NB4 (cell line): ENCODE data around the gene GPR55.

Experiments used
- TF ChIP-seq, protein P1 (sequence below): IDR thresholded peaks from 2 replicates; pipeline ENCODE4 v1.6.1; 2011; ENCODE audit warnings: low read depth, low read length
- TF ChIP-seq, protein P2 (sequence below): IDR thresholded peaks from one replicate; pipeline ENCODE4 v1.5.1; 2012; ENCODE audit warnings: low read depth, low read length

DNA sequence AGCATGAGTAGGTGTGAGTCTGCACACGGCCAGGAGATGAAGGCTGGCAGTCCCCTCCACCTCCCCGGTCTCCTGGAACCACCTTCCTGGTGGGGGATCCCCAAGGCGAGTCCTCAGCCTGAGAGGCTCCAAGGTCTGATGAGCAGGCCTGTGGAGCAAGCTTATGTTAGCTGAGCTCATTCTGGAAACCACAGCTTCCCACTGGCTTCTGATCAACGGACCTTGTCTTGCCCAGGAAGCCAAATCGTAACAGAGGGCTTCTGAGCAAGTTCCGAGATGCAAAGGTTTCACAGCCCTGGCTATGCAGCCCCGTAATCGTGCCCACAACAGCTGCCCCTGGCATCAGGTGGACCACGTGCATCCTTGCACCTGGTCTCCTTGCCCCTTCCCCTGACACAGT is 28.8 kb upstream of the GPR55 start:
- TF ChIP-seq, protein P1, sequence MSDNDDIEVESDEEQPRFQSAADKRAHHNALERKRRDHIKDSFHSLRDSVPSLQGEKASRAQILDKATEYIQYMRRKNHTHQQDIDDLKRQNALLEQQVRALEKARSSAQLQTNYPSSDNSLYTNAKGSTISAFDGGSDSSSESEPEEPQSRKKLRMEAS: no peak
- TF ChIP-seq, protein P2, sequence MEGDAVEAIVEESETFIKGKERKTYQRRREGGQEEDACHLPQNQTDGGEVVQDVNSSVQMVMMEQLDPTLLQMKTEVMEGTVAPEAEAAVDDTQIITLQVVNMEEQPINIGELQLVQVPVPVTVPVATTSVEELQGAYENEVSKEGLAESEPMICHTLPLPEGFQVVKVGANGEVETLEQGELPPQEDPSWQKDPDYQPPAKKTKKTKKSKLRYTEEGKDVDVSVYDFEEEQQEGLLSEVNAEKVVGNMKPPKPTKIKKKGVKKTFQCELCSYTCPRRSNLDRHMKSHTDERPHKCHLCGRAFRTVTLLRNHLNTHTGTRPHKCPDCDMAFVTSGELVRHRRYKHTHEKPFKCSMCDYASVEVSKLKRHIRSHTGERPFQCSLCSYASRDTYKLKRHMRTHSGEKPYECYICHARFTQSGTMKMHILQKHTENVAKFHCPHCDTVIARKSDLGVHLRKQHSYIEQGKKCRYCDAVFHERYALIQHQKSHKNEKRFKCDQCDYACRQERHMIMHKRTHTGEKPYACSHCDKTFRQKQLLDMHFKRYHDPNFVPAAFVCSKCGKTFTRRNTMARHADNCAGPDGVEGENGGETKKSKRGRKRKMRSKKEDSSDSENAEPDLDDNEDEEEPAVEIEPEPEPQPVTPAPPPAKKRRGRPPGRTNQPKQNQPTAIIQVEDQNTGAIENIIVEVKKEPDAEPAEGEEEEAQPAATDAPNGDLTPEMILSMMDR: no peak
